ENCODE results near the gene OR5M10. TPM values are rescaled to one million over a fixed set of nuclear protein-coding genes. Genes with fewer than 3 reads are reported as not detected.

OR5M10 gene
- total RNA-seq, 3 donors from 2014 or later: not detected

GRCh38 chr11:56533054-56533740, 44.3 kb downstream of the OR5M10 start:
- no peak overlapping the region for H3K4me3 ChIP-seq
- no peaks in the 10 kb centered on the region for H3K36me3 ChIP-seq
- H3K27ac ChIP-seq: no peak overlapping the region
- H3K27me3 ChIP-seq: no peaks in the 10 kb centered on the region
- H3K9me3 ChIP-seq: no peaks in the 10 kb centered on the region
- TF ChIP-seq, protein P1, sequence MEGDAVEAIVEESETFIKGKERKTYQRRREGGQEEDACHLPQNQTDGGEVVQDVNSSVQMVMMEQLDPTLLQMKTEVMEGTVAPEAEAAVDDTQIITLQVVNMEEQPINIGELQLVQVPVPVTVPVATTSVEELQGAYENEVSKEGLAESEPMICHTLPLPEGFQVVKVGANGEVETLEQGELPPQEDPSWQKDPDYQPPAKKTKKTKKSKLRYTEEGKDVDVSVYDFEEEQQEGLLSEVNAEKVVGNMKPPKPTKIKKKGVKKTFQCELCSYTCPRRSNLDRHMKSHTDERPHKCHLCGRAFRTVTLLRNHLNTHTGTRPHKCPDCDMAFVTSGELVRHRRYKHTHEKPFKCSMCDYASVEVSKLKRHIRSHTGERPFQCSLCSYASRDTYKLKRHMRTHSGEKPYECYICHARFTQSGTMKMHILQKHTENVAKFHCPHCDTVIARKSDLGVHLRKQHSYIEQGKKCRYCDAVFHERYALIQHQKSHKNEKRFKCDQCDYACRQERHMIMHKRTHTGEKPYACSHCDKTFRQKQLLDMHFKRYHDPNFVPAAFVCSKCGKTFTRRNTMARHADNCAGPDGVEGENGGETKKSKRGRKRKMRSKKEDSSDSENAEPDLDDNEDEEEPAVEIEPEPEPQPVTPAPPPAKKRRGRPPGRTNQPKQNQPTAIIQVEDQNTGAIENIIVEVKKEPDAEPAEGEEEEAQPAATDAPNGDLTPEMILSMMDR (IDR thresholded peaks at IDR 0.05): no peak
- TF ChIP-seq POLR2A (IDR thresholded peaks at IDR 0.05) (no peak), POLR2AphosphoS5 (IDR thresholded peaks at IDR 0.05) (no peak)
- no peak for DNase-seq (ENCODE audit: low spot score in 2 of 2)
- H3K4me1 ChIP-seq: no peaks in the 10 kb centered on the region
- intact Hi-C loops (cut with DNase I; ENCODE audit: low total_unique reads): no loop called here

- no peak for DNase-seq (ENCODE audit: low spot score in 2 of 2)
- Histone ChIP-seq H3K27ac (no peak overlapping the region), H3K4me1 (no peaks in the 10 kb centered on the region), H3K4me3 (no peak overlapping the region), H3K9me3 (no peaks in the 10 kb centered on the region), H3K27me3 (no peaks in the 10 kb centered on the region), H3K36me3 (no peaks in the 10 kb centered on the region)
- intact Hi-C loops (cut with DNase I; ENCODE audit: low total_unique reads): no loop called here
- TF ChIP-seq POLR2A (IDR thresholded peaks at IDR 0.05) (no peak), POLR2AphosphoS5 (IDR thresholded peaks at IDR 0.05) (no peak)
- TF ChIP-seq, protein P1 (IDR thresholded peaks at IDR 0.05): no peak
Measured at GRCh38 chr11:56531856-56532255, 45.7 kb downstream of the OR5M10 start.

Other genes starting within 250 kb of the OR5M10 start
- not detected for gene OR8K1, start 231.7 kb downstream of the OR5M10 start, total RNA-seq
- not detected for gene OR8J1, start 223.4 kb downstream of the OR5M10 start, total RNA-seq
- gene OR8U1, start 202.1 kb downstream of the OR5M10 start, total RNA-seq: not detected
- gene OR5AL1, start 165.0 kb downstream of the OR5M10 start, total RNA-seq: not detected
- not detected for gene OR5M3, start 104.4 kb downstream of the OR5M10 start, total RNA-seq
- not detected for gene OR5M8, start 86.4 kb downstream of the OR5M10 start, total RNA-seq
- not detected for gene OR5M11, start 34.5 kb downstream of the OR5M10 start, total RNA-seq
- gene OR5M1, start 37.2 kb upstream of the OR5M10 start, total RNA-seq: not detected
- not detected for gene OR5AP2, start 64.7 kb upstream of the OR5M10 start, total RNA-seq
- not detected for gene OR5AR1, start 86.0 kb upstream of the OR5M10 start, total RNA-seq
- not detected for gene OR9G1, start 121.4 kb upstream of the OR5M10 start, total RNA-seq
- not detected for gene OR9G4, start 171.0 kb upstream of the OR5M10 start, total RNA-seq

Measured in breast epithelium (tissue), 4 donors.